ENCODE data around the gene ADAMTS13.
A peak's percentile ranks its signal among the peaks of the same experiment; 100 is the strongest.

- peak in 3 of 4 experiments; percentile 8 to 58 (median 50) for TF ChIP-seq CTCF (IDR thresholded peaks at IDR 0.05)
- TF ChIP-seq POLR2A (IDR thresholded peaks at IDR 0.05), result peak; percentile 89 to 94
These were observed 46.2 kb upstream of the ADAMTS13 start, which contains the start of the genes STKLD1 and SURF4 for GRCh38 chr9:133375724-133376654.
